HG02759 (cell line): ENCODE measurements around the gene CTNNA2.

Experiments
- ATAC-seq: cut with Tn5 transposase; IDR thresholded peaks from one replicate; pipeline ENCODE4 v1.9.1; 2021; ENCODE audit warnings: mild to moderate bottlenecking, moderate library complexity; ENCODE audit not compliant: unreplicated experiment

The CTNNA2 gene

DNA sequence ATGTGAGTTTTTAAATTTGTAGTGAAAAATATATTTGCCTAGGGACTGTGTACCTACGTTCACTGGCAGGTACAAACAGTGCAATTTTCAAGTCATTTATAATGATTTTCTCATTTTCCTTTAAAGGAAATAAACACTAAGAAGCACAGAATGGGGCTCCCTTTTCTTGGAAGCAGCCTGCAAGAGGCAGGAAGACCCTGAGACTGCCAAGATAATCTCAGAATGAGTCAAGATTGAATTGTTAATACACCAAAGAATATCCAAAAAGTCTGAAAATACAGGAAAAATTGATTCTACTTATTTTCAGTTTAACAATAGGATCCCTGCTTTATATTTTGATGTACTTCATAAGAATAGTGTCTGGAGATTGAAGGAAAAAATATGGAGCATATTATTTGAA, 331.2 kb downstream of the CTNNA2 start:
- no peak for ATAC-seq

DNA sequence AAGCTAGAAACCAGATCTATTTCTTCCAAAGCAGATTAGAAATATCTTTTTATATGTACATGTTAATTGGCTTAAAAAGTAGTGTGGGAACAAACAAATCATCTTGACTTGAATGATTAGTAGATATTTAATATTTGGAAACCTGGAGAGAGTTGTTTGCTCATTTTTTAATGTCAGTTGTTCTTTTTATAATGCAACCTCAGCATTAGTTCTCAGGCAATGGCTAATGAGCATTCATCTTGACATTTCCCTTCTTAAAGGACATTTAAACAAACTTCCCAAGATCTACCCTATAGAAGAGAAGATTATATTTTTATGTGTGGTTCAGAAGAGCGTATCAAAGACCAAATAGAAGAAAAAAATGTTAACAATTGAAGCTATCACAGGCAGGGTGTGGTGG, 334.0 kb downstream of the CTNNA2 start:
- no peak for ATAC-seq

DNA sequence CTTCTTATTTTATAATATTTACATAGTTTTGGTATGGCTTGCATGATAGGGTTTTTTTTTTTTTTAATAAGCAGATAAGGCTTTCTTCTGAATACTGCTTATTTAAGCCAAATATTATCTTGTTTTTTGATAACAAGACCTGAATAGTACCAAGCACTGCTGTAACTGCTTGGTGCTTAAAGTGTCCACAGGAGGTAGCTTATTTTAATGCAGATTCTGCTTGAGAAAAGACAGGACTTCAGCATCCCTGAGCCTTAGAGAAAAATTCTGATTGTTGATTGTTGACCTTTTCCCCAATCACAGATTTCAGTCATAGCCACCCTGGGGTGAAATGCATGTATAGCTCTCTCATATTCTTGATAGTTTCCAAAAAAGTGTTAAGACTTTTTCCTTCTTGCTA, 336.4 kb downstream of the CTNNA2 start:
- ATAC-seq = no peak

DNA sequence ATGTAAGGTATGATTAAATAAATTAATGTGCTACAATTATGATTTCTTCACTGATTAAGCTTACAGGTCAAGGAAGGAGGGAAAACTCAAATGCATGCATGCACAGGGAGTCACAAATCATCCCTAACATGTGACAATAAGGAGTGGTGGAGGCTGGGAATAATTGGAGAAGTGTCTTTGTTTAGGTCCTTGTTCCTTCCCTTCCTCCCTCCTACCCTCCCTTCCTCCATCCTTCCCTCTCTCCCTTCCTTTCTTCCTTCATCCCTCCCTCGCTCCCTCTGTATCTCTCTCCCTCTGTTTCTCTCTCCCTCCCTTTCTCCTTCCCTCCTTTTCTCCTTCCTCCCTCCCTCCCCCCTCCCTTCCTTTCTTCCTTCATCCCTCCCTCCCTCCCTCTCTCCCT, 337.1 kb downstream of the CTNNA2 start:
- no peak for ATAC-seq

DNA sequence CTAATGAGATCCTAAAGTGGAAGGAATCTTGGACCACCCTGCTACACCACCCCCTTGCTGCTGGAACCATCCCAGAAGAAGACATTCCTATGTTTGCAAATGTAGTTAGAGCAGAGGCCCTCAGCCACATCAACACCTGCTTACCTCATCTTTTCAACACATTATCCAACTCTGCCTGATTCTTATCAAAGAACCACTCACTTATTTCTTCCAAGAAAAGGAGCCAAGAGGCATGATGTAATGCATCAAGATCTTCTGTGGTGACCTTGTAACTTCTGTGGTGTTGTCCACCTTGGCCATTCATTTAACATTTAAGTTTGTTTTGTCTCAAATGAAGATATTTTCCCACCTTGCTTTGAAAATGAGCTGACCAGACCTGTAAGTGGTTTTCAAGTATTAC, 338.1 kb downstream of the CTNNA2 start:
- no peak for ATAC-seq

DNA sequence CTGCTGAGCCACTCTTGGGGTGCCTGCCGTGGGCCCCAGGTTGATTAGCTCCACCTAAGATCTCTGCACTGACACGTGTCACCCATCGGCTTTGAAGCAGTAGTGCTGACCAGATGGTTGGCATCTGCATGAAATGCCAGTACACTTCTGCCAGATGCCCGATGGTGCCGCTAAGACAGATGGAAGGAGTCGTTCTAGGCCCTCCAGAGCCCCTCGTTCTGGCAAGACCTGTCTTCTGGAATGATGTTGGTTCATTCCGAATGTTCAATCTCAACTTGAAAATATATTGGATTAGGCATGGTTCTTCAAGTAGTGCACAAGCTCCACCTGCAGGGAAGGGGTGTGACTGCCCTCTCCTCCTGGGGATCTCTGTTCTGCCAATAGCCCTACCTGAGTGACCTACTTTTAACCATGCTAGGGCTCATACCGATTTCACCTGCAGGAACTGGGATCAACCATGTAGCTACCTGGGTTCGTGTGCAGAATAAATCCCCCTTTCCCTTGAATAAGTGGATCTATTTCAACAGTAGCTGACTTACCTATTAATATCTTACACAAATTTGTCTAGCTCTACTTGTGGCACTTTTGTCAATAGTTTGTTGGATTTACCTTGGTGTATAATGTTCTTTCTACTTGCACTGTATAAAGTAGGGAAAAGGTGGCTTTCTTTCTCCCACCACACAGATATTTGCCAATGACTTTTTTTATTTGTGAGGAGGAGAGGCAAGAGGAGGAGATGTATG, 342.6 kb downstream of the CTNNA2 start:
- ATAC-seq = no peak

DNA sequence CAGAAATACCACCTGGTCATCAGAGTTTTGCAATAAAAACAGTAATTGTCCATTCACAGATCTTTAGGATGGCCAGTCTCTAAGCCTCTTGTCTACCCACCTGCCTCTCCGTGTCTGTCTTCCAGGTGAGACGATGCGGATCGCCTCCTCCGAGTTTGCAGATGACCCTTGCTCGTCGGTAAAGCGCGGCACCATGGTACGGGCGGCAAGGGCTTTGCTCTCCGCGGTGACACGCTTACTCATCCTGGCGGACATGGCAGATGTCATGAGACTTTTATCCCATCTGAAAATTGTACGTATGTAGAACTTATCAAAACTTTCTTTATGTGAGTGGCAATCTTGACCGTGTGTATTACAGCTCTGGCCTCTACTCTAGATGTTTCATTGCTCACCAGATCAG, 345.0 kb downstream of the CTNNA2 start:
- ATAC-seq = no peak

DNA sequence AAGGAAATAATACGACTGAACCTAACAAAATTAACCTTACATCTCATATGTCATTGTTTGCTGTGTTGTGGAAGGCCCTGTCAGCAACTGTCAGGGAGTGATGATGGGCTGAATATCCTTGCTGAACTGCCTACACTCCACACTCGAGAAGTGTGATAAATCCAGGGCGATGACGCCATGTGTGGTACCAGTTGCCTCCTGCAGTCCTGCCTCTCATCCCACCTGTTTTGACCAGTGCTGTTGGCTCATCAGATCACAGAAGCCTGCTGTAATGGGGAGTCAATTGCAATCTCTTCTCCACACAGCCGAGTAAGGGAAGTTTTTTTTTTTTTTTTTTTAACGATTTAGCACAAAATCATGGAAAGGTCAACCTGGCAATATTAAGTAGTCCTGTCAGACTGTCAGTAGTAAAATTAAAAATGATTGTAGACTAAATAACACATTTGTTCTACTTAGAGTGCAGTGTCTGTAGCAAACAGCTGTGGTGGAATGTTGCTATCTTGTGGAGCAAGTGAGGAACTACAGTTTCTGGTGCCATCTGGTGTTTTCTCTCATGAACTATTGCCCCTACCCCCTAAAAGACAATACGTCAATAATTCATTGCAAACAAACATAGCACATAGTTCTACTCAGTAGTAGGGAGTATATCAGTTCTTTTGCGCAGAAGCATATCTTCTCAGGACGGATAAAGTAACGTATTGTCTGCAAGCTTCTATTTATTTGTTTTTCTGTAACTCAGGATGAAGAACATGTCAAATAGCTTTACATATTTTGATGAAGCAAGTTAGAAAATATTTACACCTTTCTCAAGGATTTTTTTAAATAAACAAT, 347.6 kb downstream of the CTNNA2 start:
- ATAC-seq = no peak

DNA sequence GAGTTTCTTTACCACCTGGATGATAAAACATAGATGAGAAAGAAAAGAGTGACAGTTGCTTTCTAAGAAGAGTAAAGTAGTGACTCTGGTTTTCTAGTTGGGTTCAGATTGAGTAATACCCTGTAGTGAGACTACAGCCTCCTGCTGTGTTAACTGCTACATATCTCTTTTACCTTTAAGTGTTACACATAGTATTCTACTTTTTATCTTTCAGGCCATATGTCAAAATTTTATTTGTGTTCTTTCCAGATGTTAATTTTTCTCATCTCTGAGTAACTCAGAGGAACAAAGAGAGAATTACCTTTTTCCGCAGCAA, 348.2 kb downstream of the CTNNA2 start:
- ATAC-seq = no peak

DNA sequence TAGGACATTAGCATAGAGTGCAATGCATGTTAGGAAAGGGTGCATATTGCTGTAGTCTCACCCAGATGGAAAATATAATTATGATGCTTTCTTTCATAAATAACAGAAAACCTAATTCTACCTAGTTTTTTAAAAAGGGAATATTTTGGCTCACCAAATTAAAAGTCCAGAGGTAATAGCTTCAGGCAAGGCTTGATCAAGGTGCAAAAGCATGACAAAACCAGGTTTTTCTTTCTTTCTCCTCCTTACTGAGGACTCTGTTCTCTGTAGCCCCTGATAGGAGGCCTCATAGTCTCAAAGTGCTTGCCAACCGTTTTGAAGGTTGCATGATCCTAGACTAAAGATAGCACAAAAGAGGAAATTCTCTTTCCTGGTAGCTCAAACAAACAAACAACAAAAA, 349.9 kb downstream of the CTNNA2 start:
- ATAC-seq = no peak

DNA sequence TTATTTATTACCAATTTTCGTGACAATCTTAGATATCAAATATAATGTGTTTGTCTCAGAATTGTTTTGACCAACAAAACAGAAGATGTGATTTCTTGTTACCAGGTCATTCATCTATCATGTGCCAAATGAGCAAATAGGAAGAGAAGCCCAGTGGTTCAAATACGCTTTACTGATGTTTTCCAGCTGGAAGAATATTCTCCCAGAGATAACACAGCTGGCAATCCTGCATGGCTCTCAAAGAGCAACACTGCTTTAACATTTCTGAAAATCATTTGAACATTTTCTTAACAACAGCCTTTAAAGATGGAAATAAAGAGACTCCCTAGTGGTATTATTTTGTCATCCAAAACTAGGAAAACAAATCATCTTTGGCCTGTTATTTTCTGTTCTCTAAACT, 359.8 kb downstream of the CTNNA2 start:
- ATAC-seq = no peak

DNA sequence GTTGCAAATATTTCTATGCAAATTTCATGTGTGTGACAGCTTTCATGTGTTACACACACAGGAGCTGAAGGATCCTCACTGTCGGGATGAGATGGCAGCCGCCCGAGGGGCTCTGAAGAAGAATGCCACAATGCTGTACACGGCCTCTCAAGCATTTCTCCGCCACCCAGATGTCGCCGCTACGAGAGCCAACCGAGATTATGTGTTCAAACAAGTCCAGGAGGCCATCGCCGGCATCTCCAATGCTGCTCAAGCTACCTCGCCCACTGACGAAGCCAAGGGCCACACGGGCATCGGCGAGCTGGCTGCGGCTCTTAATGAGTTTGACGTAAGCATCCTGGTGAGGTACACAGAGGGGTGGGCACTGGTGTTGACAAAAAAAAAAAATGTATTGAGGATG, 361.2 kb downstream of the CTNNA2 start:
- no peak for ATAC-seq

DNA sequence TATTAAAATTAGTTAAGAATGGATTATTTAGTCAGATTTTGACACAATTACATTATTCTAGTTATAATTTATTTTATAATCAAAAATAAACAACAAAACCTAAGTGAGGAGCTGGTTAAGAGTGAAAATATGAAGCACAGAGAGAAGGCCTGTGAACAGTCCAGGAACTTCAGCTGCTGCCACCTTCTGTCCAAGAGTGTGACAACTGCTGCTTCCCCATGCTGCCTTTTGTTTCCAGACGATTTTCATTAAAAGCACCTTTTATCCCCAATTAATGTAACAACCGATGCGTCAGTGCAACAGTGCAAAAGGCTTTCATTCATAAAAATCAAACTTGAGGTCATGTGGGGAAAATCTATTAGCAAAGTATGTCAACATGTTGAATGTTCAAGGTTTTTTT, 363.6 kb downstream of the CTNNA2 start:
- ATAC-seq = no peak

DNA sequence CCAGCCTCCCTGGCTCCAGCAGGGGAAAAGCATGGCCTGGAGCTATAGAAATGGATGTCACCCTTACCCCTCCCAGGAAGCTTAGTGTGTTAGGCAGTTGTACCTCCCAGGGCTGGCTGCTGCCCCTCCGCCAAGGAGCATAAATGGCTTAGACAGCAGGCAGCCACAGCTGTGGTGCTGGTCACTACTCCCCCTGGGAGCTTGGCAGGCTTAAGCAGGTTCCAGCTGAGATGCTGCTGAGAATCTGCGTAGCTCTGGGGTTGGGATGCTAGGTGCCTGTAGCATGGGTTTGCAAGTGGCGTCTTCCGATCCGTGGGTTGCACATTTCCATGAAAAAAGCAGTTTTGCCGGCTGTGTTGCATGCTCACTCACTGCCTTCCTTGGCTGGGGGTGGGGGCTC, 369.7 kb downstream of the CTNNA2 start:
- no peak for ATAC-seq

DNA sequence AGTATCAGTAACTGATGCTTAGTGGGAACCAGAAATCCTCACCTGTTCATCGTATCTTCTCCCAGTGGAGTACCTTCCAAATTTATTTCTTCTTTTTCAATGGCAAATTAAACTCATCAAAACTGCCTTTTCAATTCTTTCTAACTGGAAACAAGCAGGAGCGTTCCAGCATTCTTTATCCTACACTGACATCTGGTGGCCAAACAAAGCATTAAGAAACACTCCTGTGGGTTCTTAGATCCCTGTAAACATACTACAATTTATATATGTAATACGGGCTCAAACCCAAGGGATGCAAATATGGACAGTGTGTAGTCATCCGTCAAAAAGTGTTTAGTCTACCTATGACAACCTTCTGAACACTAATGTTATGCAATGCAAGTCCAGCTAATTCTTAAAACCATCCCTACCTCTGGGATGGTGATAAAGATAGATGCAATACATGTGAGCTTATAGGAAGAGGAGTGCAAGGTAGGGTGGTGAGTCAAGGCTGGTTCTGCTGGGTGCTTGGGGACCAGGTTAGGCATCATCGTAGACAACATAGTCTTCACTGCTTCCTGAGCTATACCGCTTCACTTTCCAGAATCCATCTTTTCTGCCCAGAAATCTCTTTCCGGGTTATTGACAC, 375.0 kb downstream of the CTNNA2 start:
- ATAC-seq = peak; percentile 73

DNA sequence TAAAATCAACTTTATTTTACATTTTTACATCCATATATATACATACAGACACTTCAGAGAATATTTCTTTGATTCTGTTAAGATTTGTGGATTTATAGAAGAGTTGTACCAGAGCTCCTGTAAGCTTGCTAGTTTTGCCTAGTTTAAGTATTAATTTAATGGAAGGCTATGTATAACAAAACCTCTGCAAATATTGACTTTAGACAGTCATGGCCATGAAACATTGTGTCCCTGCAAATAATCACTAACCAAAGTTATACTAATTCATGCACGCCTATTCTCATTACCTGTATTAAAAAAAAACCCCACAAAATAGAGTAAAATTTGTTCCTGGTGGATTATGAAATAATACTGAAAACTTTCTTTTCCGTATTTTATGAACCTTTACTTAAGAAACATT, 379.3 kb downstream of the CTNNA2 start:
- no peak for ATAC-seq

DNA sequence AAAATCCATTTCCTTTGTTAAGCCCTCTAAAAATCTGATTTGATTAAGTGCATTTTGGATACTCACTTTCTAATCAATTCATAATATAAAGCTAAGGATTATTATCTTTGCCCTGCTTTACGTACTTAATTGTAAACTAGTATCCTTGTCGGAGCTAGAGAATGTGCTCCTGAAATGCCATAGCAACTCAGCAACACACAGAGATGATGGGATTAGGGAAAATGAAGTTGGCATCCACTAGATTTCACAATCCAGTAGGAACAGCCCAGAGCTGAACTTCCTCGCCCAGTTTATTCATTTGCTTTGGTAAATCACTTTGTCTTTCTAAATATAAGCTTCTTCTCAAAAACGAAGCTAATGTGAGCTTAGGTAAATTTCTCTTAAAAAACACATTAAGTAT, 386.3 kb downstream of the CTNNA2 start:
- no peak for ATAC-seq

DNA sequence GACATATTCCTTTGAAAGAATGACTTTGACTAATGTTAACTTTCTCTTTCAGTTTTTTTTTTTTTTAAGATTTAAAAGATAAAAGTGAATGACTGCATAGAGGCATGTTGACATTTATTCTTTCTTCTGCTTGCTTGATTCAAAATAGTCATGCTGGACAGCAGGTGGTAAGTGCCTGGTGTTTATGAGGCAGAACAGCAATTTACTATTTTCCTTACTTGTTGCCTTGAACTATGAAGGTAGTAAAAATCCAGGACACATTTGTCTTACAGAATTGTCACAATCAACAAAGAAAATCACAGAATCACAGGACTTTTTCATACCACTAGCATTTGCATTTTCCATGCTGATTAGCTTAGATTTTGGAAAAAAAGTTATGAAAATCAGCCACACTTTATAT, 388.3 kb downstream of the CTNNA2 start:
- no peak for ATAC-seq

DNA sequence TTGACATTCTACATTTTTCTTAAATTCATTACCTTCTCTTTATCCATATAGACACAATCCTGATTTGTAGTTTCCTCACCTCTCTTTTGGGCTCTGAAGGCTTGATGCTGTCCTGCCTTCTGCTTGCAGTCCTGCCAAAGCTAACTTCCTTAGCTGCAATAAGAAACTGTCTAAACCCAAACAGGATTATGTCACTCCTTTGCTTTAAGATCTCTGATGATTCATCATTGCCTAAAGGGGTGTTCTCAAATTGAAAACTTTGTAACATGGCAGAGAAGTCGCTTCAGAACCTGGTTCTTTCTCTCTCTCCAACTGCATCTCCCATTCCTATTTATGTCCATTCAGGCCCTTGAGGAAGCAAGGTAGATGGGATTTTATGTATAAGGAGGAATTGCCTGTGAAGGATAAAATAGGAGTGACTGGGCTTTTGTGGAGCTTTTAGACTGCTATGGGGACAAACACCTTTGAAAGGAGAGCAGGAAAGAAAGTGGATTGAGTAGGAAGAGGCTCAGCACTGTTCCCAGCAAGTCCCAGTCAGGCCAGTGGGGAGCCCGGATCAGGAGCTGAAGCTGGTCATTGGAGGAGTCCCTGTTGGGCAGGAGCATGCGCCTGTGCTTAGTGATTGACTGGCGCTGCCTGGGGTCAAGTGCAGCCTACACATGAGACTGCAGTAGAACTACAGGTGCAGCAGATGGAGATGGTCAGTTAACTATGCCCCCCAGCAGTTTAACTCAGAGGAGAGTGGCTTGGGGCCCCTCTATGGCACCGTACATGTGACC, 390.6 kb downstream of the CTNNA2 start:
- ATAC-seq = no peak

DNA sequence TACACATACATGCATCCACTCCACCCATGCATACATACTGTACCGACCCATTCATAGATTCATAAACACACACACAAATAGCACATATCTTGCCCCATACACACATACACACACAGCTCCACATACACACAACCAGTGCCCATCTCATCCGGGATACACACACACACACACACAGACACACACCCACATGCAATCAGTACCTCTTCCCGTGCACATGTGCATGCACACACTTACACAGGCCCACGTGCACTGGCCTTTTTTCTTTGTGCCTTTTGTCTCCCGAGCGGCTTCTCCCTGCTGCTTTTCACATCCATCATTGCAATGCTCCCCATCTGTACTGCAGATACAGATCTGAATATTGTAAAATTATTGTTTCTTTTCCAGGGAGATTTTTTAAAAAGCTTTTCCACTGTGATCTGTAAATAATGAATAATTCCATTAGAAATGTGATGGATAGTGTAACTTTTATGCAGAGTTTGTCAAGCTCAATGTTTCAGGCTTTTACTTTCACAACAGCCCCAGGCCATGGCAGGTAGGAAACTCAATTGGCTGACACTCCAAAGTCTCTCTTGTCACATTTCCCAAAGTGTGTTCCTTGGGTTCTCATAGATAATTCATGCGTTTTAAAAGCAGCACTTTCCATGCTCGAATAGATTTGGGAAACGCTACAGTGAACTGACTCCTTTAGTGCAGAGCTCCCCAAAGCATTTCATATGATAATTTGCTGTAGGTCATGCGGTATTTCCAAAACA, 393.5 kb downstream of the CTNNA2 start:
- ATAC-seq = no peak

DNA sequence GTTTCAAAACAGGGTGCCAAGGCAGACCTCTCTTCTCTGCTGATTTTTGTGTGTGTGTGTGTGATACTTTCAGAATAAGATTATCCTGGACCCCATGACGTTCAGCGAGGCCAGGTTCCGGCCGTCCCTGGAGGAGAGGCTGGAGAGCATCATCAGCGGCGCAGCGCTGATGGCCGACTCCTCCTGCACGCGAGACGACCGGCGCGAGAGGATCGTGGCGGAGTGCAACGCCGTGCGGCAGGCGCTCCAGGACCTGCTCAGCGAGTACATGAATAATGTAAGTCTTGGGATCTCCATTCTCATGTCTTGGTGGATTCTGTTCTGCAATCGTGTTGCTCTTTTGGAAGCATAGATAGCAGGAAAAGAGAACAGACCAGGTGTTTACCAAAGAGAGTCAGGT, 396.7 kb downstream of the CTNNA2 start:
- ATAC-seq = no peak
